GM23338 (cell line): ENCODE data around the gene SLX4IP. TPM values are rescaled to one million over a fixed set of nuclear protein-coding genes. Genes with fewer than 3 reads are reported as not detected.

ENCODE experiments used
- ATAC-seq: fragments of 200-7000 bp; cut with Tn5 transposase; 3 replicates; pipeline ENCODE4 v1.9.1; 2020
- DNase-seq: peaks from one replicate; pipeline ENCODE4 v3.0.0-alpha.2; 2015; ENCODE audit warnings: low spot score
- H2AFZ ChIP-seq: fragments of 200-600 bp; sonication (generic); 2 replicates; pipeline ENCODE4 v1.8.0; 2016; ENCODE audit warnings: antibody characterized with exemption, mild to moderate bottlenecking, moderate library complexity
- H3F3A ChIP-seq: fragments of 200-600 bp; sonication (generic); replicated peaks from 2 replicates; pipeline ENCODE4 v1.8.0; 2017; ENCODE audit warnings: antibody characterized with exemption, mixed run types, low read depth
- H3K27ac ChIP-seq: fragments of 200-600 bp; sonication (generic); 2 replicates; pipeline ENCODE4 v1.6.1; 2016; ENCODE audit warnings: low read depth
- H3K27me3 ChIP-seq: fragments of 200-600 bp; sonication (generic); 2 replicates; pipeline ENCODE4 v1.8.0; 2016; ENCODE audit warnings: mild to moderate bottlenecking, mixed run types, moderate library complexity; ENCODE audit not compliant: insufficient read depth
- H3K36me3 ChIP-seq: fragments of 200-600 bp; sonication (generic); 2 replicates; pipeline ENCODE4 v1.8.0; 2016; ENCODE audit warnings: mild to moderate bottlenecking; ENCODE audit not compliant: insufficient read depth
- H3K4me1 ChIP-seq: fragments of 200-600 bp; sonication (generic); 2 replicates; pipeline ENCODE4 v1.8.0; 2016; ENCODE audit warnings: mild to moderate bottlenecking, moderate library complexity; ENCODE audit not compliant: insufficient read depth
- H3K4me2 ChIP-seq: fragments of 200-600 bp; sonication (generic); 2 replicates; pipeline ENCODE4 v1.7.1; 2017; ENCODE audit warnings: mixed run types
- H3K4me3 ChIP-seq: fragments of 200-600 bp; sonication (generic); 2 replicates; pipeline ENCODE4 v1.6.1; 2016; ENCODE audit warnings: mixed run types
- H3K79me2 ChIP-seq: fragments of 200-600 bp; sonication (generic); replicated peaks from 2 replicates; pipeline ENCODE4 v1.8.0; 2017; ENCODE audit warnings: mild to moderate bottlenecking; ENCODE audit not compliant: insufficient read depth
- H3K9me2 ChIP-seq: fragments of 200-600 bp; sonication (generic); 2 replicates; pipeline ENCODE4 v1.8.0; 2017; ENCODE audit not compliant: insufficient read depth
- H4K20me1 ChIP-seq: fragments of 200-600 bp; sonication (generic); replicated peaks from 2 replicates; pipeline ENCODE4 v1.8.0; 2017; ENCODE audit warnings: mild to moderate bottlenecking; ENCODE audit not compliant: insufficient read depth
- H3K27ac Mint-ChIP-seq: 2 replicates; pipeline ENCODE4 v1.8.0; 2020; ENCODE audit warnings: inconsistent platforms, mild to moderate bottlenecking, moderate library complexity, mixed read lengths
- H3K27me3 Mint-ChIP-seq: 3 replicates; pipeline ENCODE4 v1.8.0; 2022; ENCODE audit warnings: low read depth, mild to moderate bottlenecking, moderate library complexity, mixed read lengths, inconsistent platforms; ENCODE audit not compliant: insufficient read depth, poor library complexity
- H3K36me3 Mint-ChIP-seq: 3 replicates; pipeline ENCODE4 v1.8.0; 2021; ENCODE audit warnings: low read depth, mild to moderate bottlenecking, inconsistent platforms, moderate library complexity, mixed read lengths
- H3K4me1 Mint-ChIP-seq: 3 replicates; pipeline ENCODE4 v1.8.0; 2020; ENCODE audit warnings: mild to moderate bottlenecking, inconsistent platforms, mixed read lengths
- H3K4me3 Mint-ChIP-seq: 3 replicates; pipeline ENCODE4 v1.8.0; 2021; ENCODE audit warnings: moderate library complexity, mild to moderate bottlenecking, inconsistent platforms, mixed read lengths
- H3K9me3 Mint-ChIP-seq: 3 replicates; pipeline ENCODE4 v1.8.0; 2020; ENCODE audit warnings: moderate library complexity, mild to moderate bottlenecking, inconsistent platforms, mixed read lengths
- CREB1 ChIP-seq: fragments of 250-450 bp; sonication (Bioruptor Pico); IDR thresholded peaks from 2 replicates; pipeline ENCODE4 v1.5.0; 2020; ENCODE audit warnings: low read depth, mild to moderate bottlenecking, moderate library complexity
- CTCF ChIP-seq, 2 experiments: fragments of 200-600 bp in 1 of 2; sonication (generic) in 1 of 2; conservative IDR thresholded peaks; 2 replicates each; pipeline versions ENCODE4 v1.5.1 to v1.6.1; 2016 to 2017; ENCODE audit warnings: antibody characterized with exemption in 2 of 2, low read depth in 2 of 2, mild to moderate bottlenecking in 2 of 2, moderate library complexity in 1 of 2
- ETS1 ChIP-seq: IDR thresholded peaks from 2 replicates; pipeline ENCODE4 v1.6.1; 2016; ENCODE audit warnings: antibody characterized with exemption
- EZH2 ChIP-seq: fragments of 200-600 bp; sonication (generic); IDR thresholded peaks from one replicate; pipeline ENCODE4 v1.8.0; 2017; ENCODE audit warnings: antibody characterized with exemption, mild to moderate bottlenecking, low read depth; ENCODE audit not compliant: unreplicated experiment
- EZH2phosphoT487 ChIP-seq: fragments of 200-600 bp; sonication (generic); IDR thresholded peaks from one replicate; pipeline ENCODE4 v1.8.1; 2018; ENCODE audit warnings: antibody characterized with exemption; ENCODE audit not compliant: unreplicated experiment
- JUNB ChIP-seq: IDR thresholded peaks from one replicate; pipeline ENCODE4 v1.6.1; 2016; ENCODE audit warnings: antibody characterized with exemption; ENCODE audit not compliant: unreplicated experiment
- NANOG ChIP-seq: IDR thresholded peaks from 2 replicates; pipeline ENCODE4 v1.6.1; 2016; ENCODE audit warnings: antibody characterized with exemption, borderline replicate concordance
- POLR2AphosphoS5 ChIP-seq: IDR thresholded peaks from 2 replicates; pipeline ENCODE4 v1.6.1; 2016; ENCODE audit warnings: antibody characterized with exemption, low read depth
- REST ChIP-seq: IDR thresholded peaks from one replicate; pipeline ENCODE4 v1.6.1; 2018; ENCODE audit warnings: antibody characterized with exemption; ENCODE audit not compliant: unreplicated experiment
- STAT1 ChIP-seq: IDR thresholded peaks from one replicate; pipeline ENCODE4 v1.6.1; 2016; ENCODE audit warnings: antibody characterized with exemption; ENCODE audit not compliant: unreplicated experiment
- ZNF114 ChIP-seq: fragments of 250-450 bp; sonication (Bioruptor Pico); IDR thresholded peaks from 2 replicates; pipeline ENCODE4 v1.5.0; 2020; ENCODE audit warnings: mild to moderate bottlenecking, moderate library complexity
- ZNF331 ChIP-seq: fragments of 250-450 bp; sonication (Bioruptor Pico); IDR thresholded peaks from 2 replicates; pipeline ENCODE4 v1.5.0; 2020; ENCODE audit warnings: low read depth, mild to moderate bottlenecking, moderate library complexity
- polyA plus RNA-seq: library from polyadenylated mRNA; unstranded; fragments of >200 nt; fragmentation: Nextera tagmentation; extraction: Ambion mirVana; gene quantifications from 2 replicates; pipeline ENCODE4 v1.2.1, GENCODE V29; 2016
- total RNA-seq: library from RNA; depleted of rRNA; stranded (reverse); fragments of >200 nt; shearing (Covaris generic); gene quantifications from 2 replicates; pipeline ENCODE4 v1.2.3, GENCODE V29; 2014
- TF ChIP-seq, protein P1 (sequence below): fragments of 250-450 bp; sonication (Bioruptor Pico); IDR thresholded peaks from 2 replicates; pipeline ENCODE4 v1.5.0; 2020; ENCODE audit warnings: mild to moderate bottlenecking, moderate library complexity

The SLX4IP gene
- total and polyA plus RNA-seq, 2 experiments from 2014 or later, result 9.1 to 9.8 TPM

DNA sequence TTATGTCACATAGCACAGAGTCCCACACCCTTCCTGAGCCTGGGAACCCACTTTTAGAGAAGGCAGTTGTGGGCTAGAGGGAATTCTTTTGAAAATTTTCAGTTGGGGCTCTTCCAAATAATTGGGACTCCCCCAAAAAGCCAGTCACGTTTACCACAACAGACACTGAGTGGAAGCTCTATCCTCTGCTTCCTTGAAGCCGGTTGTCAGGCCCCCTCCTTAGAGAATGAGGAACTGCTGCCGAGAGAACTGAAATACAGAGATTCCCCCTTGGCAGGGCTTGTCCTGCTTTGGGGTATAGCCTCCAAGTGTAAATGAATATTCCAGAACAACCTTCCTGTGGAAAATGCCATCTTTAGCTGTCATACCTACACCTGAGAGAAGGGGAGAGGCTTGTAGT, 241.4 kb downstream of the SLX4IP start:
- Histone ChIP-seq H3K79me2 (peaks cover 14% of the 10 kb centered on the region), H3F3A (0 out of 2 replicates have a peak, but pooled peaks cover 5% of the 10 kb centered on the region), H3K9me2 (0 out of 2 replicates have a peak, but pooled peaks cover 2% of the 10 kb centered on the region), H2AFZ (no peak overlapping the region), H3K4me2 (no peak overlapping the region), H3K36me3 (no peaks in the 10 kb centered on the region), H4K20me1 (no peaks in the 10 kb centered on the region), H3K4me3 (no peak overlapping the region), H3K27me3 (peaks cover 8% of the 10 kb centered on the region; the same call in 1 of the 2 replicates), H3K27ac (no peak overlapping the region), H3K4me1 (peaks cover 23% of the 10 kb centered on the region)
- H3K4me1 Mint-ChIP-seq, result peaks cover 17% of the 10 kb centered on the region
- peaks cover 18% of the 10 kb centered on the region for H3K27me3 Mint-ChIP-seq
- H3K4me3 Mint-ChIP-seq, result no peak overlapping the region
- H3K27ac Mint-ChIP-seq, result no peak overlapping the region
- H3K9me3 Mint-ChIP-seq, result no peaks in the 10 kb centered on the region
- TF ChIP-seq JUNB (no peak), ETS1 (no peak), CTCF (conservative IDR thresholded peaks at IDR 0.05; ENCODE audit: low read depth in 2 of 2) (no peak), ZNF331 (no peak), POLR2AphosphoS5 (no peak), EZH2 (no peak), STAT1 (no peak), EZH2phosphoT487 (no peak), CREB1 (CRISPR knock-in tag) (no peak), NANOG (no peak), ZNF114 (CRISPR knock-in tag) (no peak), REST (no peak)
- TF ChIP-seq, protein P1, sequence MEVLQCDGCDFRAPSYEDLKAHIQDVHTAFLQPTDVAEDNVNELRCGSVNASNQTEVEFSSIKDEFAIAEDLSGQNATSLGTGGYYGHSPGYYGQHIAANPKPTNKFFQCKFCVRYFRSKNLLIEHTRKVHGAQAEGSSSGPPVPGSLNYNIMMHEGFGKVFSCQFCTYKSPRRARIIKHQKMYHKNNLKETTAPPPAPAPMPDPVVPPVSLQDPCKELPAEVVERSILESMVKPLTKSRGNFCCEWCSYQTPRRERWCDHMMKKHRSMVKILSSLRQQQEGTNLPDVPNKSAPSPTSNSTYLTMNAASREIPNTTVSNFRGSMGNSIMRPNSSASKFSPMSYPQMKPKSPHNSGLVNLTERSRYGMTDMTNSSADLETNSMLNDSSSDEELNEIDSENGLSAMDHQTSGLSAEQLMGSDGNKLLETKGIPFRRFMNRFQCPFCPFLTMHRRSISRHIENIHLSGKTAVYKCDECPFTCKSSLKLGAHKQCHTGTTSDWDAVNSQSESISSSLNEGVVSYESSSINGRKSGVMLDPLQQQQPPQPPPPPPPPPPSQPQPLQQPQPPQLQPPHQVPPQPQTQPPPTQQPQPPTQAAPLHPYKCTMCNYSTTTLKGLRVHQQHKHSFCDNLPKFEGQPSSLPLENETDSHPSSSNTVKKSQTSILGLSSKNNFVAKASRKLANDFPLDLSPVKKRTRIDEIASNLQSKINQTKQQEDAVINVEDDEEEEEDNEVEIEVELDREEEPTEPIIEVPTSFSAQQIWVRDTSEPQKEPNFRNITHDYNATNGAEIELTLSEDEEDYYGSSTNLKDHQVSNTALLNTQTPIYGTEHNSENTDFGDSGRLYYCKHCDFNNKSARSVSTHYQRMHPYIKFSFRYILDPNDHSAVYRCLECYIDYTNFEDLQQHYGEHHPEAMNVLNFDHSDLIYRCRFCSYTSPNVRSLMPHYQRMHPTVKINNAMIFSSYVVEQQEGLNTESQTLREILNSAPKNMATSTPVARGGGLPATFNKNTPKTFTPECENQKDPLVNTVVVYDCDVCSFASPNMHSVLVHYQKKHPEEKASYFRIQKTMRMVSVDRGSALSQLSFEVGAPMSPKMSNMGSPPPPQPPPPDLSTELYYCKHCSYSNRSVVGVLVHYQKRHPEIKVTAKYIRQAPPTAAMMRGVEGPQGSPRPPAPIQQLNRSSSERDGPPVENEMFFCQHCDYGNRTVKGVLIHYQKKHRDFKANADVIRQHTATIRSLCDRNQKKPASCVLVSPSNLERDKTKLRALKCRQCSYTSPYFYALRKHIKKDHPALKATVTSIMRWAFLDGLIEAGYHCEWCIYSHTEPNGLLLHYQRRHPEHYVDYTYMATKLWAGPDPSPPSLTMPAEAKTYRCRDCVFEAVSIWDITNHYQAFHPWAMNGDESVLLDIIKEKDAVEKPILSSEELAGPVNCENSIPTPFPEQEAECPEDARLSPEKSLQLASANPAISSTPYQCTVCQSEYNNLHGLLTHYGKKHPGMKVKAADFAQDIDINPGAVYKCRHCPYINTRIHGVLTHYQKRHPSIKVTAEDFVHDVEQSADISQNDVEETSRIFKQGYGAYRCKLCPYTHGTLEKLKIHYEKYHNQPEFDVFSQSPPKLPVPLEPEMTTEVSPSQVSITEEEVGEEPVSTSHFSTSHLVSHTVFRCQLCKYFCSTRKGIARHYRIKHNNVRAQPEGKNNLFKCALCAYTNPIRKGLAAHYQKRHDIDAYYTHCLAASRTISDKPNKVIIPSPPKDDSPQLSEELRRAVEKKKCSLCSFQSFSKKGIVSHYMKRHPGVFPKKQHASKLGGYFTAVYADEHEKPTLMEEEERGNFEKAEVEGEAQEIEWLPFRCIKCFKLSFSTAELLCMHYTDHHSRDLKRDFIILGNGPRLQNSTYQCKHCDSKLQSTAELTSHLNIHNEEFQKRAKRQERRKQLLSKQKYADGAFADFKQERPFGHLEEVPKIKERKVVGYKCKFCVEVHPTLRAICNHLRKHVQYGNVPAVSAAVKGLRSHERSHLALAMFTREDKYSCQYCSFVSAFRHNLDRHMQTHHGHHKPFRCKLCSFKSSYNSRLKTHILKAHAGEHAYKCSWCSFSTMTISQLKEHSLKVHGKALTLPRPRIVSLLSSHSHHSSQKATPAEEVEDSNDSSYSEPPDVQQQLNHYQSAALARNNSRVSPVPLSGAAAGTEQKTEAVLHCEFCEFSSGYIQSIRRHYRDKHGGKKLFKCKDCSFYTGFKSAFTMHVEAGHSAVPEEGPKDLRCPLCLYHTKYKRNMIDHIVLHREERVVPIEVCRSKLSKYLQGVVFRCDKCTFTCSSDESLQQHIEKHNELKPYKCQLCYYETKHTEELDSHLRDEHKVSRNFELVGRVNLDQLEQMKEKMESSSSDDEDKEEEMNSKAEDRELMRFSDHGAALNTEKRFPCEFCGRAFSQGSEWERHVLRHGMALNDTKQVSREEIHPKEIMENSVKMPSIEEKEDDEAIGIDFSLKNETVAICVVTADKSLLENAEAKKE, result no peak
- no peak for DNase-seq
- H3K36me3 Mint-ChIP-seq, result no peaks in the 10 kb centered on the region
- no peak for ATAC-seq
